ENCODE measurements around the gene ZNF292. TPM values are rescaled to one million over a fixed set of nuclear protein-coding genes. Genes with fewer than 3 reads are reported as not detected.

The ZNF292 gene
- polyA plus RNA-seq, 1 of the 3 experiments (the other 2 are of a cell fraction): 3.2 TPM

- DNase-seq: no peak
- Histone ChIP-seq H3K4me3 (ENCODE audit: low read depth in 2 of 2, low read length in 1 of 2) (no peak overlapping the region), H3K9ac (no peak overlapping the region), H2AFZ (ENCODE audit: low read depth) (no peak overlapping the region), H3K9me3 (no peaks in the 10 kb centered on the region), H3K4me2 (no peak overlapping the region), H3K9me2 (no peaks in the 10 kb centered on the region), H3K79me2 (ENCODE audit: insufficient read depth) (no peaks in the 10 kb centered on the region), H3K27me3 (ENCODE audit: insufficient read depth) (no peaks in the 10 kb centered on the region), H3F3A (replicated peaks; ENCODE audit: insufficient read depth) (no peaks in the 10 kb centered on the region), H4K20me1 (ENCODE audit: insufficient read depth) (no peaks in the 10 kb centered on the region), H3K27ac (ENCODE audit: low read depth in 2 of 2, low read length in 1 of 2) (no peak overlapping the region), H3K4me1 (ENCODE audit: control insufficient read depth in 1 of 2, insufficient read depth in 2 of 2, low read depth in 1 of 2, low read length in 1 of 2) (no peaks in the 10 kb centered on the region), H3K36me3 (replicated peaks in 1 of 2; ENCODE audit: control insufficient read depth in 1 of 2, insufficient read depth in 2 of 2, low read length in 1 of 2) (no peaks in the 10 kb centered on the region)
- TF ChIP-seq EP300 (IDR thresholded peaks at IDR 0.05; ENCODE audit: borderline replicate concordance in 1 of 2, low read depth in 1 of 2, low read length in 1 of 2): no peak
- TF ChIP-seq, protein P1, sequence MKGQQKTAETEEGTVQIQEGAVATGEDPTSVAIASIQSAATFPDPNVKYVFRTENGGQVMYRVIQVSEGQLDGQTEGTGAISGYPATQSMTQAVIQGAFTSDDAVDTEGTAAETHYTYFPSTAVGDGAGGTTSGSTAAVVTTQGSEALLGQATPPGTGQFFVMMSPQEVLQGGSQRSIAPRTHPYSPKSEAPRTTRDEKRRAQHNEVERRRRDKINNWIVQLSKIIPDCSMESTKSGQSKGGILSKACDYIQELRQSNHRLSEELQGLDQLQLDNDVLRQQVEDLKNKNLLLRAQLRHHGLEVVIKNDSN (IDR thresholded peaks at IDR 0.05; ENCODE audit: borderline replicate concordance, low read depth): no peak
- TF ChIP-seq ELF1 (IDR thresholded peaks at IDR 0.05): no peak
- ChIA-PET CTCF (no interaction called here), POLR2A (no interaction called here)
- WGBS (ENCODE audit: low lambda C conversion rate): 56% methylated on average over 3 of the region's 3 CpGs
Observed at GRCh38 chr6:87289571-87289970, 134.2 kb downstream of the ZNF292 start.

DNA sequence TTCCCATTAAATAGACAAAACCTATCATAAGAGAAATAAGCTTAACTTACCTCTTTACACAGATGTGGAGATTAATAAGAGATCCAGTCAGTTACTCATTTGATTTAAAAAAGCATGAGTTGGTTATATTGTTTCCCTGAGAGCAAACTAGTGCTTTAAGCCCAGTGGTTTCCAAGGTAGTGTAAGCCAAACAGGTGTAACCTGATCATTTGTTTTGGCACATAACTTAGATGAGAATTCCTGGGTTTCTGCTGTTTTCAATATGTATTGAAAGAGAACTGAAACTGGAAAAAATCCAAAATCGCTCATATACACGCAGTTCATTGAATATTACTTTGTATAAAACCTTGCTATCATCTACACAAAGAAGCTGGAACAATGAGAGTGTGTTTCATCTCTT, 136.5 kb downstream of the ZNF292 start:
- no peak overlapping the region for H3K9ac ChIP-seq
- 85% methylated on average over 2 of the region's 2 CpGs for WGBS (ENCODE audit: low lambda C conversion rate)
- no peak overlapping the region for H3K27ac ChIP-seq (ENCODE audit: low read depth in 2 of 2, low read length in 1 of 2)
- no peaks in the 10 kb centered on the region for H4K20me1 ChIP-seq (ENCODE audit: insufficient read depth)
- no peaks in the 10 kb centered on the region for H3K9me2 ChIP-seq
- H3K4me2 ChIP-seq: no peak overlapping the region
- no peaks in the 10 kb centered on the region for H3K79me2 ChIP-seq (ENCODE audit: insufficient read depth)
- H2AFZ ChIP-seq (ENCODE audit: low read depth): no peak overlapping the region
- no peaks in the 10 kb centered on the region for H3K36me3 ChIP-seq (replicated peaks in 1 of 2; ENCODE audit: control insufficient read depth in 1 of 2, insufficient read depth in 2 of 2, low read length in 1 of 2)
- CTCF ChIA-PET: interaction anchor here (1.0 to 2.1 kb wide), 3 partner anchors 15 to 30 kb away, joined by 3 to 8 read pairs (median 5); partner anchors contain the start of gene SMIM8
- no peak overlapping the region for H3K4me3 ChIP-seq (ENCODE audit: low read depth in 2 of 2, low read length in 1 of 2)
- H3K9me3 ChIP-seq: no peaks in the 10 kb centered on the region
- H3K27me3 ChIP-seq (ENCODE audit: insufficient read depth): no peaks in the 10 kb centered on the region
- no peaks in the 10 kb centered on the region for H3K4me1 ChIP-seq (ENCODE audit: control insufficient read depth in 1 of 2, insufficient read depth in 2 of 2, low read depth in 1 of 2, low read length in 1 of 2)
- DNase-seq: no peak
- no peaks in the 10 kb centered on the region for H3F3A ChIP-seq (replicated peaks; ENCODE audit: insufficient read depth)
- POLR2A ChIA-PET: interaction anchor here (0.7 kb wide), 1 partner anchor 15 kb away, joined by 3 read pairs; no protein-coding TSS in a partner anchor
- TF ChIP-seq YY1 (IDR thresholded peaks at IDR 0.05; ENCODE audit: low read depth) (no peak), SIN3A (IDR thresholded peaks at IDR 0.05; ENCODE audit: borderline replicate concordance, low read depth, low read length) (no peak), ELF1 (IDR thresholded peaks at IDR 0.05) (no peak), POLR2AphosphoS5 (IDR thresholded peaks at IDR 0.05; ENCODE audit: low read depth, low read length) (no peak), TCF12 (IDR thresholded peaks at IDR 0.05) (no peak), EZH2phosphoT487 (IDR thresholded peaks at IDR 0.05; ENCODE audit: borderline replicate concordance, low read depth) (no peak), FOXM1 (IDR thresholded peaks at IDR 0.05; ENCODE audit: low read depth) (no peak), GATA2 (CRISPR knock-in tag; IDR thresholded peaks at IDR 0.05) (no peak), PBX3 (IDR thresholded peaks at IDR 0.05) (no peak), NFIC (IDR thresholded peaks at IDR 0.05; ENCODE audit: borderline replicate concordance) (no peak), EP300 (IDR thresholded peaks at IDR 0.05; ENCODE audit: borderline replicate concordance in 1 of 2, low read depth in 1 of 2, low read length in 1 of 2) (no peak), USF2 (IDR thresholded peaks at IDR 0.05; ENCODE audit: borderline replicate concordance, low read depth, low read length) (no peak), RCOR1 (IDR thresholded peaks at IDR 0.05; ENCODE audit: low read length) (no peak), MAX (IDR thresholded peaks at IDR 0.05; ENCODE audit: low read depth) (no peak), MXI1 (IDR thresholded peaks at IDR 0.05; ENCODE audit: low read depth, low read length) (no peak)
- TF ChIP-seq, protein P2, sequence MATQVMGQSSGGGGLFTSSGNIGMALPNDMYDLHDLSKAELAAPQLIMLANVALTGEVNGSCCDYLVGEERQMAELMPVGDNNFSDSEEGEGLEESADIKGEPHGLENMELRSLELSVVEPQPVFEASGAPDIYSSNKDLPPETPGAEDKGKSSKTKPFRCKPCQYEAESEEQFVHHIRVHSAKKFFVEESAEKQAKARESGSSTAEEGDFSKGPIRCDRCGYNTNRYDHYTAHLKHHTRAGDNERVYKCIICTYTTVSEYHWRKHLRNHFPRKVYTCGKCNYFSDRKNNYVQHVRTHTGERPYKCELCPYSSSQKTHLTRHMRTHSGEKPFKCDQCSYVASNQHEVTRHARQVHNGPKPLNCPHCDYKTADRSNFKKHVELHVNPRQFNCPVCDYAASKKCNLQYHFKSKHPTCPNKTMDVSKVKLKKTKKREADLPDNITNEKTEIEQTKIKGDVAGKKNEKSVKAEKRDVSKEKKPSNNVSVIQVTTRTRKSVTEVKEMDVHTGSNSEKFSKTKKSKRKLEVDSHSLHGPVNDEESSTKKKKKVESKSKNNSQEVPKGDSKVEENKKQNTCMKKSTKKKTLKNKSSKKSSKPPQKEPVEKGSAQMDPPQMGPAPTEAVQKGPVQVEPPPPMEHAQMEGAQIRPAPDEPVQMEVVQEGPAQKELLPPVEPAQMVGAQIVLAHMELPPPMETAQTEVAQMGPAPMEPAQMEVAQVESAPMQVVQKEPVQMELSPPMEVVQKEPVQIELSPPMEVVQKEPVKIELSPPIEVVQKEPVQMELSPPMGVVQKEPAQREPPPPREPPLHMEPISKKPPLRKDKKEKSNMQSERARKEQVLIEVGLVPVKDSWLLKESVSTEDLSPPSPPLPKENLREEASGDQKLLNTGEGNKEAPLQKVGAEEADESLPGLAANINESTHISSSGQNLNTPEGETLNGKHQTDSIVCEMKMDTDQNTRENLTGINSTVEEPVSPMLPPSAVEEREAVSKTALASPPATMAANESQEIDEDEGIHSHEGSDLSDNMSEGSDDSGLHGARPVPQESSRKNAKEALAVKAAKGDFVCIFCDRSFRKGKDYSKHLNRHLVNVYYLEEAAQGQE (IDR thresholded peaks at IDR 0.05; ENCODE audit: low read depth, low read length): no peak
- TF ChIP-seq, protein P1 (IDR thresholded peaks at IDR 0.05; ENCODE audit: borderline replicate concordance, low read depth): no peak
- TF ChIP-seq, protein P3, sequence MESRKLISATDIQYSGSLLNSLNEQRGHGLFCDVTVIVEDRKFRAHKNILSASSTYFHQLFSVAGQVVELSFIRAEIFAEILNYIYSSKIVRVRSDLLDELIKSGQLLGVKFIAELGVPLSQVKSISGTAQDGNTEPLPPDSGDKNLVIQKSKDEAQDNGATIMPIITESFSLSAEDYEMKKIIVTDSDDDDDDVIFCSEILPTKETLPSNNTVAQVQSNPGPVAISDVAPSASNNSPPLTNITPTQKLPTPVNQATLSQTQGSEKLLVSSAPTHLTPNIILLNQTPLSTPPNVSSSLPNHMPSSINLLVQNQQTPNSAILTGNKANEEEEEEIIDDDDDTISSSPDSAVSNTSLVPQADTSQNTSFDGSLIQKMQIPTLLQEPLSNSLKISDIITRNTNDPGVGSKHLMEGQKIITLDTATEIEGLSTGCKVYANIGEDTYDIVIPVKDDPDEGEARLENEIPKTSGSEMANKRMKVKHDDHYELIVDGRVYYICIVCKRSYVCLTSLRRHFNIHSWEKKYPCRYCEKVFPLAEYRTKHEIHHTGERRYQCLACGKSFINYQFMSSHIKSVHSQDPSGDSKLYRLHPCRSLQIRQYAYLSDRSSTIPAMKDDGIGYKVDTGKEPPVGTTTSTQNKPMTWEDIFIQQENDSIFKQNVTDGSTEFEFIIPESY (IDR thresholded peaks at IDR 0.05; ENCODE audit: borderline replicate concordance, low read depth): no peak

All from SK-N-SH (cell line).